C4-2B (cell line): ENCODE results near the gene SHF.
"Not testable (repeated sequence)": the region's sequence is repeated elsewhere in the genome, so short reads cannot be mapped to it uniquely, and the experiment has no call there.

Source experiments
- H3K27ac ChIP-seq: fragments of 450-650 bp; 2 replicates; pipeline ENCODE4 v1.5.1; 2017
- CTCF ChIP-seq: fragments of 450-650 bp; conservative IDR thresholded peaks from 2 replicates; pipeline ENCODE4 v1.5.1; 2017; ENCODE audit warnings: mild to moderate bottlenecking
- ZFX ChIP-seq: fragments of 450-650 bp; IDR thresholded peaks from 2 replicates; pipeline ENCODE4 v1.6.1; 2017

Gene SHF

GRCh38 chr15:45140557-45141250, 47.1 kb downstream of the SHF start:
- TF ChIP-seq ZFX (no peak), CTCF (no peak)
- H3K27ac ChIP-seq, result 0 out of 2 replicates have a peak overlapping the region, but pooled peaks have one; percentile 10

DNA sequence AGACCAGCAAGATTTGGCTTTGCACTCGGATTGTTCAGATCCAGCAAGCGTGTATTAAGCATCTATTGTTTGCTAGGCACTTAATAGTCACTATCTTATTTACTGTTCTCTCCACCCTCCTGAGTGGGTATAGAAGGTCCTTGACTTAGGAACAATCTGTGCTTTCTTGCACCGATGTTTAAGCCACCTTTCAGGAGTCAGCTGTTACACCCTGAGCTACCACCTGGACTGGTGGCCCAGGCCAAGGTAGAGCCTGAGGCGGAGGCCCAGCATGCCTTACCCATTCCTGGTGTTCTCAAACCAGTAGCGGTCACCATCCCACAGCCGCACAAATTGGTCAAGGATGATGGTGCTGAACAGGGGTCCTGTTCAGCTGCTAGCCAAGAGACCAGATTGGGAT, 48.0 kb downstream of the SHF start:
- TF ChIP-seq ZFX (no peak), CTCF (no peak)
- H3K27ac ChIP-seq, result peak overlapping the region; percentile 83

DNA sequence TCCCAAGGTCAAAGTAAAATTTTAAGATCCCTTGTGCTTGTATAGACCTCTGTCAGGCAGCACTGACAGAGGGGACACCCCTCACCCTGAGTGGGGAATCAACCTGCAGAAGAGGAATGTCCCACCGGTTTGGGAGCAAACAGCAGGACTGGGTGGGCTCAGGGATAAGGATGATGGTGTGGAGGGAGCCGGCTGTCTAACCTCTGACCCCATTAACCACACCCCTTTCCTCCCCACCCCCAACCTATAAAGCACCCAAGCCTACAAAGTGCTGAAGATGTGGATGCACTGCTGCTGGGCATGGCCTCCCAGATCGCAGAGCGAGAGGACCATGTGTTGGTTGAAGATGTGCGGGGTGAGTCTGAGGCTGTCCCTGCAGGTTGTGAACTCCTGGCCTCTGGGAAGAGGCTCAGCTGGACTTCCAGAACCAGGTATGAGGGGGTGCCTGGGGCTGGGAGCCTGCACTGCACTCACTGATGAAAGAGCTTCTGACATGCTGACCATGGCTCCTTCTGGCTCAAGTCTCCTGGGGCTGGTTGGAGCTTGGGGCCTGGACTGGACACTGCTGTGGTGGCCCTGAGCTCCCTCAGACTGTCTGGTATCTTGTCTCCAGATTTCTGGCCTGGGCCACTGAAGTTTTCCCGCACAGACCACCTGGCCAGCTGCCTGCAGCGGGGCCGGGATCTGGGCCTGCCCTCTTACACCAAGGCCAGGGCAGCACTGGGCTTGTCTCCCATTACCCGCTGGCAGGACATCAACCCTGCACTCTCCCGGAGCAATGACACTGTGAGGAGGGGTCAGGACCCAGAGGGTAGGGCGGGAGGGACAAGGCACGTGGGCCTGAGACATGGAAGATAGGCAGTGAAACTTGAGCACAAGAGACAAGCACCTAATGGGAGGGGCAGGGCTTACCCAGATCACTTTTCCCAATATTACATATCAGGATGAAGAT, 48.7 kb downstream of the SHF start:
- peak; percentile 35; the same call in 1 of the 2 replicates for TF ChIP-seq ZFX
- TF ChIP-seq CTCF, result no peak
- peak overlapping the region; percentile 83 for H3K27ac ChIP-seq

DNA sequence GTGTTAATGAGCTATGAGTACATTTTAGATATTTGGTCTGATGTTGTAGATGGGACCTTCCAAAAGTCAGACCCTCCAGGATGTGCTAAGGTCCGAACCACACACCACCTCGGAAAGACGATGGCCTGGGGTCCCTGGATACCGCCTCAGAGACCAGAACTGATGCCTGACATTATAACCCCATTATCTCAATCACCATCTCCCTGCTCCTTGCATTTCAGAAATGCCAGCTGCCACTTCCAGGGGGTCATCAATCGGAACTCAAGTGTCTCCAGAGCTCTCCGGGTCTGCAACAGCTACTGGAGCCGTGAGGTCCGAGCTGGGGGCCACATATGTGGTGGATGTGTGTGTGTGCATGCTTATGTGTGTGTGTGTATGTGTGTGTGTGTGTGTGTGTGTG, 50.1 kb downstream of the SHF start:
- no peak for TF ChIP-seq CTCF
- no peak for TF ChIP-seq ZFX

GRCh38 chr15:45136378-45136764, 51.4 kb downstream of the SHF start:
- H3K27ac ChIP-seq, result no peak overlapping the region
- TF ChIP-seq CTCF (no peak), ZFX (no peak)

More for the DNA sequence above, 50.1 kb downstream of the SHF start:
- H3K27ac ChIP-seq, result peak overlapping the region; percentile 83; the same call in 1 of the 2 replicates

DNA sequence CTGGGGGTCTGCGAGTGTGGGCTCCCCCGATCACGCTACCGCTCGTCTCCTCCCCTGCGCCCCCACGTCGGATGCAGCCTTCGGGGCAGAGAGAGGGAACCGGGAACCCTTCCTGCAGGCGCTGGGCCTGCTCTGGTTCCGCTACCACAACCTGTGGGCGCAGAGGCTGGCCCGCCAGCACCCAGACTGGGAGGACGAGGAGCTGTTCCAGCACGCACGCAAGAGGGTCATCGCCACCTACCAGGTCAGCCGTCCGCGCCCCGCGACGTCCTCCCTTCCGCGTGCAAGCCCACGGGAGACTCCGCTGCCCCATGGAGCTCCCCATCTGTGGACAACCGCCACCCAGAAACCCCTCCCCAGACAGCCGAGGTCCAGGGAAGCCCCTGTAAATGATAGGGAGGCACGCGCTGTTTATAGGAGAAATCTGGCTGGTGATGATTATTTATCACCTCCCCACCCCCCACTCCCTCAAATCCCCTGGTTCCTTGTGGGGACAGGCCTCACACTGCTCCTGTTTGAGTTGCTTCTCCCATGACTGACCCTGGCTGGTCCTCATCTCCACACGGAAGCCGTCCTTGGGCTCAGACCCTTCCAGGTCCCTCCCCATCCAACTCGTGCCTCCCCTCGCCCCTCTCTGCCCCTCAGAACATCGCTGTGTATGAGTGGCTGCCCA, 51.9 kb downstream of the SHF start:
- not testable (repeated sequence) for H3K27ac ChIP-seq

GRCh38 chr15:45134682-45135604, 52.8 kb downstream of the SHF start:
- TF ChIP-seq CTCF (no peak), ZFX (no peak)

More at GRCh38 chr15:45134682-45135604, 52.8 kb downstream of the SHF start:
- H3K27ac ChIP-seq, result no peak overlapping the region
